ENCODE measurements around the gene CELSR1.

The CELSR1 gene, protein sequence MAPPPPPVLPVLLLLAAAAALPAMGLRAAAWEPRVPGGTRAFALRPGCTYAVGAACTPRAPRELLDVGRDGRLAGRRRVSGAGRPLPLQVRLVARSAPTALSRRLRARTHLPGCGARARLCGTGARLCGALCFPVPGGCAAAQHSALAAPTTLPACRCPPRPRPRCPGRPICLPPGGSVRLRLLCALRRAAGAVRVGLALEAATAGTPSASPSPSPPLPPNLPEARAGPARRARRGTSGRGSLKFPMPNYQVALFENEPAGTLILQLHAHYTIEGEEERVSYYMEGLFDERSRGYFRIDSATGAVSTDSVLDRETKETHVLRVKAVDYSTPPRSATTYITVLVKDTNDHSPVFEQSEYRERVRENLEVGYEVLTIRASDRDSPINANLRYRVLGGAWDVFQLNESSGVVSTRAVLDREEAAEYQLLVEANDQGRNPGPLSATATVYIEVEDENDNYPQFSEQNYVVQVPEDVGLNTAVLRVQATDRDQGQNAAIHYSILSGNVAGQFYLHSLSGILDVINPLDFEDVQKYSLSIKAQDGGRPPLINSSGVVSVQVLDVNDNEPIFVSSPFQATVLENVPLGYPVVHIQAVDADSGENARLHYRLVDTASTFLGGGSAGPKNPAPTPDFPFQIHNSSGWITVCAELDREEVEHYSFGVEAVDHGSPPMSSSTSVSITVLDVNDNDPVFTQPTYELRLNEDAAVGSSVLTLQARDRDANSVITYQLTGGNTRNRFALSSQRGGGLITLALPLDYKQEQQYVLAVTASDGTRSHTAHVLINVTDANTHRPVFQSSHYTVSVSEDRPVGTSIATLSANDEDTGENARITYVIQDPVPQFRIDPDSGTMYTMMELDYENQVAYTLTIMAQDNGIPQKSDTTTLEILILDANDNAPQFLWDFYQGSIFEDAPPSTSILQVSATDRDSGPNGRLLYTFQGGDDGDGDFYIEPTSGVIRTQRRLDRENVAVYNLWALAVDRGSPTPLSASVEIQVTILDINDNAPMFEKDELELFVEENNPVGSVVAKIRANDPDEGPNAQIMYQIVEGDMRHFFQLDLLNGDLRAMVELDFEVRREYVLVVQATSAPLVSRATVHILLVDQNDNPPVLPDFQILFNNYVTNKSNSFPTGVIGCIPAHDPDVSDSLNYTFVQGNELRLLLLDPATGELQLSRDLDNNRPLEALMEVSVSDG (N-terminal part only)

DNA sequence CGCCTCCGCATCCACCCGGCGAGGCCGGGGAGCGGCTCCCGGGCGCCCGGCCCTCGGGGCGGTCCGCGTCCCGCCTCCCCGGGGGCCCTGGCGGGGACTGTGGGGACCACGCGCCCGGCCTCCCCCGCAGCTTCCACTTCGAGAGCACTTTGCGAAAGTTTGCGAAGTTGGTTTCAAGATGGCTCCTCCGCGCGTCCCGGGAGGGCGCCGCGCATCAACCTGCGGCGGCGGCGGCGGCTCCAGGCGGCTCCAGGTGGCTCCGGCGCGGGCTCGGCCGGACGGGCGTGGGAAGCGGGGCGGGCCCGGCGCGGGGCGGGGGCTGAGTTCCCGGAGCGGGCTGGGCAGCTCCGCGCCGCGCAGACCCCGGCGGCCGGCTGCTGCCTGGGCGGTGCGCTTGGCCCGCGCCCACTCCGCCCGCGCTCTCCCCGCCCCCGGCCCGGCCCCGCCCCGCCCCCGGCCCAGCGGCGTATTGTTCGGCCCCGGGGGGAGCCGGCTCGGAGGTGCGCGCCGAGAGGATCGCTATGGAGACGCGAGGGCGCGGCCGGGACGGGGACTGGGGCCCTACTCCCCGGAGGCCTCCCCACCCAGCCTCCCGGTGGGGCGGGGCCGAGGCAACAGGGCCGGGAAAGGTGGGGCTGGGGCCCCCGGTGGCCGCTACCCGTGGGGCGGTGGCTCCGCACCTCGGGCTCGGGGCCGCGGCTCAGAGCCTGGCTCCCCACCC lies at the start of gene CELSR1:
TSS of gene CELSR1 (minus strand) at position 396 of the 721 bp plus-strand sequence. CDS start 450 bp downstream, outside the sequence.
- DNase-seq (ENCODE audit: low read depth), result peak; percentile 32

DNA sequence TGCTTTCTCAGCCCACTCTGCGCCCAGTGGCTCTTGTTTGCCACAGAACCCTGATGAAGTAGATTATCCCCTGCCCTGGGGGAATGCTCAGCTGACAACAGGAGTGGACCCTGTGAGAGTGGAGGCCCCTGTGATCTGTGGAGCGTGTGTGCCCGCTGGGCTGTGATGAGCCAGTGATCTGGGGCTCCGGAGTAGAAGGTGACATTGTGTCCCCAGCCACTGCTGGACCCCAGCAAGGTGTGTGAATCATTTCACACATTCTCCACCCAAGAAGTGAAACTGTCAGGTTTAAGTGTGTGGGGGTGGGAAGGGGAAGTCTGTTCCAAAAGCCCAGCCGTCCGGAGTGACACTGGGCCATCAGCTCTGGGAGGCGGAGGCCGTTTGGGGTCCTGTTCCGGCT lies 49.6 kb upstream of the CELSR1 start:
- DNase-seq (ENCODE audit: low read depth), result no peak

DNA sequence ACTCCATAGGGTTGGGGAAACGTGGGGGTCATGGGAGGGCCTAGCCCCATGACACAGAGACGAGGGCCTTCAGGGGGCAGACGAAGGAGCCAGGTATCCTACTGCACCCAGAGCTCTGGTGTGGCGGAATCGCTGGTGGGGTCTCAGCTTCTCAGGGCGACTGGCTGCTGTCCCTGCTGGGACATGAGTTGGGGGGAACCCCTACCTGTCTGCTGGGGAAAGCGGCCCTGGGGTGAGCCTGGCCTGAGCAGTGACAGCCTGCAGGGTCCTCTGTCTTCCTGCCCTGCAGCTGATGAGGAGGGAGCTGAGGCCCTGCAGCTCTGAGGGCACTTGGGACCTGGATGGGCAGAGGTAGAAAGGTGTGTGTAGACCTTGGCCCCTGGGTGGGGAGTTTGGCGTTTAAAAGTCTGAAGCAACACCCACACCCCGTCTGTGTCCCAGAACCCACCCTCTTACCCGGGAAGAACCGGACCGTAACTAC lies 49.2 kb upstream of the CELSR1 start:
- DNase-seq (ENCODE audit: low read depth), result no peak

DNA sequence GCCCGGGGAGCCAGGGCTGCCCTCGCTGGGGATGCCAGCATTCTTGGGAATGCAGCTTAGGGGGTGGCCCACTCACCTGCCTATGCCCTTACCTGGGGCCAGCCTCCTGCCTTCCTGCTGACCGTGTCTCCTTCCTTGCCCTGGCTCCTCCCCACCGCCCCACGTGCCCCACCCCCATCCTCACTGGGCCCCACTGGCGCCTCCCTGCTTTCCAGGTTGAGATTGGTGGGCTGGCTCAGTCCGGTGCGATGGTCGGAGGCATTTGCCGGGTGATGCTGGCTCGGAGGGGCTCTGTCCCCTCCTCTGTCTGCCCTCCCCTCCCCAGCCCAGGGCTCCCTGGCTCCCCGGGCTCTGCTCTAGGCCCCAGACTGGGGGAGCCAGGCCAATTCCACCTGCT lies 48.7 kb upstream of the CELSR1 start:
- no peak for DNase-seq (ENCODE audit: low read depth)

DNA sequence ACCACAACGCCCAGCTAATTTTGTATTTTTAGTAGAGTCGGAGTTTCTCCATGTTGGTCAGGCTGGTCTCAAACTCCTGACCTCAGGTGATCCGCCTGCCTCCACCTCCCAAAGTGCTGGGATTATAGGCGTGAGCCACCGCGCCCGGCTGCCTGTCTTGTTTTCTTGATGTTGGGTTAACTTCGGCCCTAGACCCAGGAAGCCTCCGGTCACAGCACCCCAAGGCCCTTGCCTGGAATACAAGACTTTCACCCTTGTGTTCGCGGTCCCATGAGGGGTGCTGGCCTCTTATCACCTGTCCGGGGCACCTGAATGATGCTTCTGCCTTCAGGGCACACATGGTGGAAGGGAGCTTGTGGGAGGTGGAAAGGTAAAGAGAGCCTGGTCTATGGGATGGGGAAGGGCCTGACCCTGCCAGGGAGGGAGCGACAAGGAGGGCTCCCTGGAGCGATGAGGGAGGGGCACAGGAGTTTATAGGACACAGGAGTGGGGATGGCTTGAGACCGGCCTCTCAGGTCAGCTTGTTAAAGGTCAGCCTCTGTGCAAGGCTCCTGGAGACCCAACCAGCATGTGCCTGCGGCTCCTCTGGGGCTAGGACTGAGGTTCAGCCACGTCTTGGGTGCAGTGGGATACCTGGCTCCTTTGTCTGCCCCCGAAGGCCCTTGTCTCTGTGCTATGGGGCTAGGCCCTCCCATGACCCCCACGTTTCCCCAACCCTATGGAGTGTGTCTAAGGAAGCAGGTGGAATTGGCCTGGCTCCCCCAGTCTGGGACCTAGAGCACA lies 48.1 kb upstream of the CELSR1 start:
- DNase-seq (ENCODE audit: low read depth), result no peak

DNA sequence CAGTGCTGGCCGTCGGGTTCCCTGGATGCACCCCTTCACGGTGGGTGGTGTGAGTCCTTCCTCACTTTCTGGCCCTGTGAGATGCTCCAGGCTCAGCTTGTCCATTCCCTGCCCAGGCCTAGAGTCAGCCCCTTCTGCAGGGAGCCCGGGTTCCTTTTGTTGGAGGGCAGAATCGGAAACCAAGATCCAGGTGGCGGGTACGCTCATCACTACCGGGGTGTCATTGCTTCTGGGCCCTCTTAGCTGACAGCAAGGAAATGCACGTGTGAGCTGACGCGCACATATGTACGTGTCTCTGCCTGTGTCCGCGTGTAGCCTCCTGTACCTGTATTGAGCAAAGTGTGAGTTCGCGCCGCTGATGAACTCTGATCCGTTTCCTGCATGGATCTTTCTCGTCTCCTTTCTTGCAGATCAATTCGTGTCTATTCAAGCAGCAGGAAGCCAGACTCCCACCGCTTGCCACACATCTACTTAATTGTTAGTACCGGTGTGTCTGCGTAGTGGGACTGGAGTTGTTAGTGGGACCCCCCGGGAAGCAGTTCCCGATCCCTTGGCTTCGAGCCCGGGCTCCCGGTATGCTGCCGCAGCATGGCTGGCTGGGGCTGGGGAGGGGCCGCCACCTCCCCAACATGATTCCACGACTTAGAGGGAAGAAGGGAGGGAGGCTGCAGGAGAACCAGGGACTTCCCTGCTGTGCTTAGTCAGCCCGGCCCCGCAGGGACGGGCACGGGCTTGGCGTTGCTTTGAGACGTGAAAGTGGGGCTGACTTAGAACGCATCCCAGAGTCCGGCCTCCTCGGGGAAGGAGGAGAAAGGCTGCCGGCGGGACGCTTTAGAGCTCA lies 46.9 kb upstream of the CELSR1 start:
- peak; percentile 62 for DNase-seq (ENCODE audit: low read depth)

DNA sequence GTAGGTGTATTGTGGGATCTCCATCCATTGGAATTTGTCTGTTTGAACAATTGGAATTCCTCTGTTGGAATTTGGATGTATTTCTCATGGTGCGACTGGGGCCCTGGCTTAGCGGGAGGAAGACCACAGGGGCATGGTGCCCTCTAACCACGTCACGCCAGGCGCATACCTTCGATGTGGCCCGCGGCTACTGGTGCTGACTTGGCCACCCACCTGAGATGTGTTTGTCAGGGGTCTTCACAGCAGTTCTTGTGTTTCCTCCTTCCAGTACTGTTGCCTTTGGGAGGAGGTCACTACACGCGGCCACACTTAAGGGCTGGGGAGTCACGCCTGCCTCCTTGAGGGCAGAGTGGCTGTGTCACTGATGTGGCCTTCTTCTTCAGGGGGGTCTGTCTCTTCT lies 46.2 kb upstream of the CELSR1 start:
- no peak for DNase-seq (ENCODE audit: low read depth)

DNA sequence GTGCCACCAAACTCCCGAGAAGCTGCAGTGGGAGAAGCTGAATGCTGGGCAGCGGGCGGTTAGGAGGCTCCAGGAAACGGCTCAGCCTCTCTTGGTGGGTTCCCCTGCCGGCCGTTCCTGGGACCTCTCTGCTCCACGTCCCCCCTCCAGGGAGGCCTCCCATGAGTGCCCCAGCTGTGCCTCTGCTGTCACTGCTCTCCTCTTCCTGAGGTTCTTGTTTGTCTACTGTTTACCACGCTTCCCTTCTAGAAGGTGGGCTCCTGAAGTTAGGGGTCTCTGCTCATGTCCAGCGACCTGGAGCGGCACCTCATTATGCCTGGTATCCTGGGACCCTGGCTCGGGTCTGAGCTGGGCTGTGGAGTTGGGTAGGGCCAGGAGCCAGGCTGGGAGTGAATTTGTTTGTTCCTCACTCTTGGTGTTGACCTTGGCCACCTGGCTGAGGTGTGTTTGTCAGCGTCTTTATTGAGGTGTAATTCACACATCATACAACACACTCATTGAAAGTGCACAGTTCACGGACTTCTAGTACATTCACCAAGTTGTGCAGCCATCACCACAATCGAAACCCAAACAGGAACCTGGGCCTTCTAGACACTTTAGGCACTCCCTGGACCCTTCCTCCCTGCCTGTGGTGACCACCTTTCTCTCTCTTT lies 45.0 kb upstream of the CELSR1 start:
- DNase-seq (ENCODE audit: low read depth), result no peak

DNA sequence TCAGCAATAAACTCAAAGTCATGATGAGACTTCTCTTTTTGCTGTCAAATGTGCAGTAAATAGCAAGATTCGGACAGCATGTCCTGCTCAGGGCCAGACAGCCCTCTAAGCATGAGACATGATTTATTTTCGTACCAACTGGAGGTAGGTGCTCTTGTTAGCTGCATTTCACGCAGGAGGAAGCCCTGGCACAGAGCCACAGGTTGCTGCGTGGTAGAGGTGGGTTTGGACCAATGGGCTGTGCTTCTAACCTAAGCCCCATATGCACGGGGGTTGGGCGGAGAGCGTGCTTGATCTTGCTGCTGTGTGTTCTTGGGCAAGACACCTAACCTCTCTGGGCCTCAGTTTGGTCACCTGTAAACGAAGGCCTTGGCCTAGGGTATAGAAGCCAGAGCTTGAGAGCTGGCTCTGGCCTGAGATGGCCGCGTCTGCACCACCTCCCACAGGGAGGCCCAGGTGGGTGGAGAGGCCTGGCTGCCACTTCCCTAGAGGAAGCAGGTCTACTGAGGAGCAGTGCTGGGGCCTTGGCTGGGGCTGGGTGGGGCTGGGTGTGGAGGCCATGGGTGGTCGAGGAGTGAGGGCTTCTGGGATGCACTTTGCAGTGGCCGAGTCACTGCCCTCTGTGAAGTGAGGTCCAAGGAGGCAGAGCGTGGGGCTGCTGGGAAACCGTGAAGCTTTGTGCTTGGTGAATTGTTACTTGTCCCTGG lies 44.3 kb upstream of the CELSR1 start:
- no peak for DNase-seq (ENCODE audit: low read depth)

DNA sequence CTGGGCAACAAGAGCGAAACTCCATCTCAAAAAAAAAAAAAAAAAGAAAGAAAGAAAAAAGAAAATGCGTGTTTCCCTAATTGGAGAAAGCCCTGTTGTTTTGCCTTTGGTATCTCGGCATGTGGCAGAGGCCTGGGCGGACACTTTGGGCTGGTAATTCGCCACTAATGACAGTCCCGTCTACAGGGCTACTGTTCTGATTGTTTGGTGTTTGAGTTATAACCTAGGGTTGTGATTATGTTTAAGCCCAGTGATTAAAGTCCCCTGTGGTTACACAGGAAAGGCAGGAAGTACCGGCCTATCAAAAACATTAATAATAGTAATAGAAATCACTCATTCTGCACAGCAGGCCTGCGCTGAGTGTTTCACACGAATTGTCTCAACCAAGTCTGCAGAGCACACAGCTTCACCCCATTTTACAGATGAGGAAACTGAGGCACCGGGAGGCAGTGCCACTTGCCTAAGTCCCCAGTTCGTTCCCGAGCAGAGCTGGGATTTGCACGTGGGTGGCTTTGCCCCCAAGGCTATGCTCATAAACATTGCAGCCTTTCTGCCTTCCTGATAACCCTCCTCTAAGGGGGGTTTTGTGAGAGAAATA lies 43.6 kb upstream of the CELSR1 start:
- no peak for DNase-seq (ENCODE audit: low read depth)

DNA sequence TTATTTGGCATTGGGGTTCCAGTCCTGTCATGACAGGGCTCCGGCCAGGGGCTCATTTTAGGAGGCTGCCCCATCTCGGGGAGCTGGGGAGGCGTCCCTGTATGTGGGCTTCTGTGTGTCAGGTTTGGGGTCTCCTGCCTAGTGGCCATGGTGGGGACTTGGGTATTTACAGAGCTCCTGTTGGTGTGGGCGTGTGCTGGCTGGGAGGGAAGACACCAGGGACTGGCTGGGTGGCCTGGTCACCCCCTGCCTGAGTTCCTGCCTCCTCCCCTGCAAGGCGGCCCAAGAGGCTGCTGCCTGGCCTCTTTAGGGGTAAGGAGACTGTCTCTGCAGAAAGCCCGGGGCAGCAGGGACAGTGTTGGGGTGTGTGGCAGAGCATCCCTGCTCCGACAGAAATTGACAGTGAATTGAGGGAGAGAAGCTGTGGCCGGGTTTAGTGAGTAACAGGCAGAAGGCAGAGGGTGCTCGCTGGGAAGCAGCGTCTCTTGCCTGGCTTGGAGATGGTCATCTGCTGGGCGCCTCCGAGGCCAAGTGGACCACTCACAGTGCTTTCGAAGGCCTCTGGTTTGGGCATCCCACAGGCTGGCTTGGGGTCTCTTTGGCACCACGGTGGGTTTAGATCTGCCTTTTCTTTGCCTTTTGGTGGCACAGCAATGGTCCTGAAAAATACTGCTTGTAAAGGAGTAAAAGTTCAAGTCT lies 42.5 kb upstream of the CELSR1 start:
- no peak for DNase-seq (ENCODE audit: low read depth)

DNA sequence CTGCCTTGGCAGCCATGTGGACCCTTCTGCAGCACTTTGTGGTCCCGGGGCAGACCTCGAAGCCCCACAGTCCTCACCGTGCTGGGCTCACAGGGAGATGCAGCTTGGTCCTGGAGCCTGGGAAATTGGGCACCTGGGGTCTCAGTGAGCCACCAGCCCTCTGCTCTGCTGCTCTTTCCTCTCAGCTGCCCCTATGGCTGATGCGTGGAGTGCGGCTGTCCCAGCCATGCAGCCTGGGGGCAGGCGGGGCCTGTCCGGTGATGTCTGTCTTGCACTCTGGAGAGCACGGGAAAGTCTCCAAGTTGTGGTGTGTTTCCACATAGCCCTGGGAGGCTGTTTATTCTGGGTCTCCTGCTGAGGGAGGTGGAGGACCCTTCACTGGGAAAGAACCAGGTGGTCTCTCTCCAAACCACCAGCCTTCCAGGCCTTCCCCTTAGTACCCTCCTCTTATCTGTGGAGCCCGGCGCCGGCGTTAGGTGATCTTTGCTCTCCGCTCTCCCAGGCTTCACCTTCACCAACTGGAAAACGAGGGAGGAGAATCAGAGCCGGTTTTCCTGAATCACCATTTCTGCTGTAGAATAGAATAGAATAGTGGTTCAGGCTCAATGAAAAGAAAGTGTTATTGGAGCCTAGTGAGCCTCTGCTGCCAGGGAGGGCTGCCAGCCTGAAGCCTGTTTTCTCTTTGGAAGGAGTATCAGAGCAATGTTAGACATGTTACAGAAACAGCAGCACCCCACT lies 41.6 kb upstream of the CELSR1 start:
- peak; percentile 34 for DNase-seq (ENCODE audit: low read depth)

DNA sequence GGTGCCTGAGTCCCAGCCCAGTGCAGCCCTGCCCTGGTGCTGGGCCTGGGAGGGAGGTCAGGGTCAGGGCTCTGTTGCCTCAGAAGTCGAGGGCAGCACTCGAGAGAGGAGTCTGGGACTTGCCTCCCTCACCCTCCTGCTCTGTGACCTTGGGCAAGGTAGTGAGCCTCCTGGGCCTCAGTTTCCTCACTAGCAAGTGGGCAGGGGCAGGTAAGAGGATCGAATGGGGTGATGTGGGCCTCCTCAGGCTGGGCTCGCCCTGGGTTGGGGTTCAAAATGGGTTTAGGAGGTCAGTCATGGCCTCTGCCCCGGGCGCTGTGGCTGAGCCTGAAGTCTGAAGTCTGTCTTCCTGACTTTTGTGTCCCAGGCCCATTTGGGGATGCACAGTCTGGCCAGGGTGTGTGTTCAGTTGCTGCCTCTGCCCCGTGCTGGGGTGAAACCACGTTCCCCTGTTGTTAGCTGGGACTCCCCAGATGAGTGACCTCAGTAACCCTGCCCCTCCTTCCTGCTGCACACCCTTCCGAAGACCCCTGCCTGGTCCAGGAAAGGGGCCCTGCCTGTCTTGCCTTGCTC lies 40.9 kb upstream of the CELSR1 start:
- DNase-seq (ENCODE audit: low read depth), result no peak

DNA sequence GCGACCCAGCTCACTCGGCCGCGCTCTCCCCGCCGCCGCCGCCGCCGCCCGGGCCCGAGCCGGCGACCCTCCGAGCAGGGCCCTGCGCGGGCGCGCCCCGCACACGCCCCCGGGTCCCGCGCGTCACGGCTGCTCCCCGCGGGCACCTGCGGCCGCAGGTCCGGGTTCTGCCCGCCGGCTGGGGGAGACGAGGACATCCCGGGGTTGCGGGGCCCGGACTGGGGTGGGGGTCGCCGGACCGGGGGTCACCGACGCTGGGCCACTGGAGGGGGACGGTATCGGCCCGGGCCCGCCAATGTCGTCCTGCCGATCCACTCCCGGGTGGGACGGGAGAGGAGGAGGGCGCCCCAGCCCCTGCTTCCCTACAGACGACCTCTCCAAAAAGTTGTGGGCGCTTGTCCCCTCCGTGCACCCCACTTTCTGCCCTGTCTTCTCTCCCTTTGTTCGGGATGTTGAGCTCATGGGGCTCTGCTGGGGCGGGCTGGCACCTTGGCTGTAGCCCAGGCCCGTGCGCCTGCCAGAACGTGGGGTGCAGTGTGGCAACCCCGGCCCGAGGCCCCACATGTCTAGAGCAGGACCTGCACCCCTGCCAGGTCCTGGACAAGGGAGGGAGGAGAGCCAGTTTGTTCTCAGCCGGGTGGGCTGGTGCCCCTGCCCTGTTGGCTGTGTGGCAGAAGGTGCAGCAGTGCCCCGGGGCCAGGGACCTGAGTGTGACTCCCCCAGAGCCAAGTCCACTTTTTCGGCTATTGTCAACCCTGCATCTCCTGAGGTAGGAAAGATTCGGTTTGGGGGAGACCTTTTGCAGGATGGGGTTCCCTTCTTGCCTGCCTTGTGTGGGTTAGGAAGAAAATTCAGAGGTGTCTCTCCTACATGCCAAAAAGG lies 40.2 kb upstream of the CELSR1 start:
- DNase-seq (ENCODE audit: low read depth), result no peak

DNA sequence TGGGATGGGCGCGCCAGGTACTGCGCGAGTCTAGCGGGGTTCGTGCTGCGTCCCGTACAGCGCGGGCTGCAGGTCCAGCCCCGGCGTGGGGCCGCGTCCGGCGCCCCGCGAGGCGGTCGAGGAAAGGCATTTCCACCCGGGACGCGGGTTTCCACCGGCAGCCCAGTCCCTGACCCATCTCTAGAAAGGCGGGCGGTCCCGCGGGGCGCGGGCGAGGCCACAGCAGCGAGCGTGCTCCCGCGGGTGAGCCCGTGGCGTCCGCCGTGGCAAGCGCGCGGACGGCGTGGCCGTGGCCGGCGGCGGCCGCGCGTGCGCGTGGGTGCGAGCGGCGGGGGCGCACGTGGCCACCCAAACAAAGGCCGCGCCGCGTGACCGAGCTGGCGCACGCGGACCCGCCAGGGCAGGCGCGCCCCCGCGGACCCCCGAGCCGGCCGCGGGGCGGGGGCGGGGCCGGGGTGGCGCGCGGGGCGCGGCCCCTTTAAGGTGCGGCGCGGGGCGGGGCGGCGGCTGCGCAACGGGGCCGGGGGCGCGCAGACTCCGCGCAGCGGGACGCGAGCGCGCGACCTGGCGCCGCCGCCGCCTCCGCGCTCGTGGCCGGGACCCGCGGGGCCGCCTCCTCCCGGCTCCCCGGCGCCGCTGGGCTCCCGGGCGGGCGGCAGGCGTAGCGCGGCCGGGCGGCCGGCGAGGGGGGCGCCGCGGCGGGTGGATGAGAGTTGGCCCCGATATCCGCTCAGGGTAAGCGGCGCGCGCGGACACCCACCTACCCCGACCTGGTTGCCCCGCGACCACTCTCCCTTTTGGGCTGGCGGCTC lies 39.3 kb upstream of the CELSR1 start:
- peak; percentile 47 for DNase-seq (ENCODE audit: low read depth)

Measured in iris pigment epithelial cell (primary cell).